NB4 (cell line): ENCODE results near the gene TLE3.

Experiments used
- DNase-seq: peaks from one replicate; pipeline ENCODE4 v3.0.0; 2010; ENCODE audit warnings: low read depth
- H3K4me3 ChIP-seq: one replicate; pipeline ENCODE4 v1.5.1; 2011; ENCODE audit warnings: mild to moderate bottlenecking, low read depth, low read length, moderate library complexity
- MAX ChIP-seq: IDR thresholded peaks from 2 replicates; pipeline ENCODE4 v1.6.1; 2011; ENCODE audit warnings: low read depth, low read length
- MYC ChIP-seq: IDR thresholded peaks from 2 replicates; pipeline ENCODE4 v1.6.1; 2011; ENCODE audit warnings: low read depth, low read length
- POLR2A ChIP-seq: IDR thresholded peaks from 2 replicates; pipeline ENCODE4 v1.6.1; 2011; ENCODE audit warnings: mild to moderate bottlenecking; ENCODE audit not compliant: insufficient read length; ENCODE audit errors: extremely low read depth
- TF ChIP-seq, protein P1 (sequence below): IDR thresholded peaks from one replicate; pipeline ENCODE4 v1.5.1; 2012; ENCODE audit warnings: low read depth, low read length

TLE3 gene

DNA sequence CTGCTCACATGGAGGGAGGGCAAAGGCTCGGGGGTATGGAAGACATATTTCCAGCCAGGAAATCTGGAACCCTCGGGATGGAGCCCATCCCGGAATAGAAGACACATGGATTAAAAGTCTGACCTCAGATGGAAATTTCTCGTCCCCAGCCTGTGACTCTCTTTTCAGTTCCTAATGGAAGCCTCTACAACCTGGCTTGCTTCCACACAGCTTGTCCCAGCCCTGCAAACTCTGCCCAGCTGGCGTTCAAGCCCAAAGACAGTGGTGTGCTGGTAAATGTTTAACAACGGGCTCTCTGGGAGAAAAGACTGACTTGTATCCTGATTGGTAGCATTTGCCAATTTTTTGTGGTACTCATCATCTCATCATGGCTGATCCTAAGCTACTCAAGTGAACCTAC is 35.6 kb upstream of the TLE3 start:
- H3K4me3 ChIP-seq = no peak overlapping the region
- no peak for TF ChIP-seq MAX
- TF ChIP-seq POLR2A = no peak
- TF ChIP-seq, protein P1, sequence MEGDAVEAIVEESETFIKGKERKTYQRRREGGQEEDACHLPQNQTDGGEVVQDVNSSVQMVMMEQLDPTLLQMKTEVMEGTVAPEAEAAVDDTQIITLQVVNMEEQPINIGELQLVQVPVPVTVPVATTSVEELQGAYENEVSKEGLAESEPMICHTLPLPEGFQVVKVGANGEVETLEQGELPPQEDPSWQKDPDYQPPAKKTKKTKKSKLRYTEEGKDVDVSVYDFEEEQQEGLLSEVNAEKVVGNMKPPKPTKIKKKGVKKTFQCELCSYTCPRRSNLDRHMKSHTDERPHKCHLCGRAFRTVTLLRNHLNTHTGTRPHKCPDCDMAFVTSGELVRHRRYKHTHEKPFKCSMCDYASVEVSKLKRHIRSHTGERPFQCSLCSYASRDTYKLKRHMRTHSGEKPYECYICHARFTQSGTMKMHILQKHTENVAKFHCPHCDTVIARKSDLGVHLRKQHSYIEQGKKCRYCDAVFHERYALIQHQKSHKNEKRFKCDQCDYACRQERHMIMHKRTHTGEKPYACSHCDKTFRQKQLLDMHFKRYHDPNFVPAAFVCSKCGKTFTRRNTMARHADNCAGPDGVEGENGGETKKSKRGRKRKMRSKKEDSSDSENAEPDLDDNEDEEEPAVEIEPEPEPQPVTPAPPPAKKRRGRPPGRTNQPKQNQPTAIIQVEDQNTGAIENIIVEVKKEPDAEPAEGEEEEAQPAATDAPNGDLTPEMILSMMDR = no peak
- TF ChIP-seq MYC = no peak
- DNase-seq = no peak

DNA sequence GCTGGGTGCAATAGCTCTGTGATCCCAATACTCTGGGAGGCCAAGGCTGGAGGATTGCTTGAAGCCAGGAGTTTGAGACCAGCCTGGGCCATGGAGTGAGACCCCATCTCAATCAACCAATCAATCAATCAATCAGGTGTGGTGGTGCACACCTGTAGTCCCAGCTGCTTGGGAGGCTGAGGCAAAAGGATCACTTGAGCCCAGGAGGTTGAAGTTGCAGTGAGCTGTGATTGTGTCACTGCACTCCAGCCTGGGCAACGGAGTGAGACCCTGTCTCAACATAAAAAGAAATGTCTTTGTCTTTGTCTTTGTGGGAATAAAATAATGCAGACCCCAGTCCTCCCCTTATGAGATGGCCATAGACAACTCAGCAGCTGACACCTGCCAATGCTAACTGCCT is 34.9 kb upstream of the TLE3 start:
- TF ChIP-seq MYC (no peak), MAX (no peak), POLR2A (no peak)
- TF ChIP-seq, protein P1 = no peak
- no peak overlapping the region for H3K4me3 ChIP-seq
- DNase-seq = no peak

DNA sequence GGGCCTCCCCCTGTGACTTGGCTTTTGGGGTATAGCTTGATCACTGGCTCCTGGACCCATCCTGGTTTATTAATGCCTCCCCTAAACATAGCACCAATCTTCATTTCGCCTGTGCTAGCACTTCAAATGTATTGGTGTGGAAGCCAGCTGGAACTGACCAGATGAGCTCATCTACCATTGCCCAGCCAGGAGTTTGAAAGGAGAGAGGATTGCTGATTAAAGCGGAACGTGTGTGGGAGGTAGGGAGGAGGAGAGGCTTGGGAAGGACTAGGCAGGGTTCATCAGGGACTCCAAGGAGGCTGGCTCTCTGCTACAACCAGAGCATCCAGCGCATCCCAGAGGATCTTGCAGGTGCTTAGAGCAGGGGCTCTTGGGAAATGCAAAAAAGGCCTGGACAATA is 34.4 kb upstream of the TLE3 start:
- no peak for DNase-seq
- no peak for TF ChIP-seq MAX
- TF ChIP-seq, protein P1 = no peak
- TF ChIP-seq POLR2A = no peak
- TF ChIP-seq MYC = no peak
- no peak overlapping the region for H3K4me3 ChIP-seq

DNA sequence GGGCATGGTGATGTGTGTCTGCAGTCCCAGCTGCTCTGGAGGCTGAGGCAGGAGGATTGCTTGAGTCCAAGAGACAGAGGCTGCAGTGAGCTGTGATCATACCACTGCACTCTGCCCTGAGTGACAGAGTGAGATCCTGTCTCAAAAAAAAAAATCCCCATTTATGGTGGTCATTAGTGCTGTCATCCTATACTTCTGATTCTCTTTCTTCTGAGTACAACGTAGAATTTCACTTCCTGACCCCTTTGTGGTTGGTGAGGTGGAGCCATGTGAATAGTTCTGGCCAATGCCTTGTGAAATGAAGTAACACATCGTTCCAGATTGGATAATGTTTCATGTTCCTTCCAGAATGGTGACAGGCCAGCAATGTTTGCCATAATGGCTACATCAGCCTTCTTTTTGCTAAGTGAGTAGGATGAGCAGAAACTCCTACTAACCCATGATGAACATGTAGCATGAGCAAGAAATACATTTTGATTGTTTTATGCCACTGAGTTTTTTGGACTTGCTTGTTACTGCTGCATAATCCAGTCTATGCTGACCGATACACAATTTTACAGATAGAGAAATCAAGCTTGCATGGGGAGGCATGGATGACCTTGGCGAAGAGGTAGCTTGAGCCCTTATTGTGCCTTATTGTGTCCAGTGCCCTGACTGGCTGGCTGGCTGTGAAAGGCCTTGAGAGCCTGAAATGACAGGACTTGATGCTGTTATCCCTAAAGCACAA is 30.9 kb upstream of the TLE3 start:
- DNase-seq = no peak
- no peak for TF ChIP-seq POLR2A
- no peak for TF ChIP-seq MAX
- no peak for TF ChIP-seq MYC
- TF ChIP-seq, protein P1 = no peak
- H3K4me3 ChIP-seq = no peak overlapping the region

DNA sequence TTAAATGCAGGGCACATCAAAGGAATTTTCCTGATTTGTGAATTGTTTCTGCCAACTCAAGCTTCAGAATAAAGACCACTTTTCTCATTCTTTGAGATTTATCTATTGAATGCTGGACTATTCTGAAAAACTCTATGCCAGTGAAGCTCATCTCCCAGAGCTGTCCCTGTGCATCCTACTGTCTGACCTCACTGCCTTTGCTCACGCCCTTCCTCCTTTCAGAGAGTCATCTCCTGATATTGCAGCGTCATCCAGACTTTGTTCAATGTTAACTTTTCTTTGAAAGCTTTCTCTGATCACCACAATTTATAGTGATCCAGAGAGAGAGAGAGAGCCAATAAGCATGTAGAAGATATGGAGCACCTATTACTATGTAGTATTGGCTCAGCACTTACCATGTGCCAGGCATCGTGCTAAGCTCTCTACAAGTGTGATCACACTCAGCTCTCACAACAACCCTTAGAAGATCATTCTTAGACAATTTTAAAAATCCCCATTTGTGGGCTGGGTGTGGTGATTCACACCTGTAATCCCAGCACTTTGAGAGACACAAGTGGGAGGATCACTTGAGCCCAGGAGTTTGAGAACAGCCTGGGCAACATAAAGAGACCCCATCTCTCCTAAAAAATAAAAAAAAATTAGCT is 30.2 kb upstream of the TLE3 start:
- TF ChIP-seq MYC = no peak
- TF ChIP-seq, protein P1 = no peak
- no peak for TF ChIP-seq MAX
- TF ChIP-seq POLR2A = no peak

More for the DNA sequence above, 30.2 kb upstream of the TLE3 start:
- no peak overlapping the region for H3K4me3 ChIP-seq
- DNase-seq = no peak
